Naive thymus-derived CD4-positive, alpha-beta T cell (primary cell): ENCODE results near the gene CYP39A1. TPM values are rescaled to one million over a fixed set of nuclear protein-coding genes. Genes with fewer than 3 reads are reported as not detected.
"Not testable (repeated sequence)": the region's sequence is repeated elsewhere in the genome, so short reads cannot be mapped to it uniquely, and the experiment has no call there.

Experiments
- ATAC-seq: fragments of 150-1000 bp; cut with Tn5 transposase; 2 replicates; pipeline ENCODE4 v1.10.0; 2021; ENCODE audit warnings: mild to moderate bottlenecking, moderate library complexity
- CTCF ChIA-PET: fragments of 350-600 bp; sonication (Branson Sonifier 250); formaldehyde crosslinking; loops from one replicate; lab custom pipeline; 2021; ENCODE audit warnings: antibody characterized with exemption; lab: Charles Lee
- POLR2A ChIA-PET: fragments of 350-600 bp; sonication (Branson Sonifier 250); formaldehyde crosslinking; loops from one replicate; lab custom pipeline; 2021; ENCODE audit warnings: antibody characterized with exemption, inconsistent platforms; lab: Charles Lee
- DNase-seq, 9 donors: peaks; one replicate each; pipeline versions ENCODE4 v3.0.0 to v3.0.0-alpha.2; 2020 to 2022; ENCODE audit warnings: mixed read lengths in 1 of 9
- H3K27ac ChIP-seq: one replicate; pipeline ENCODE4 v1.7.0; 2013; ENCODE audit warnings: mild to moderate bottlenecking, low read depth, low read length, moderate library complexity
- H3K27me3 ChIP-seq, 2 donors: one replicate each; pipeline ENCODE4 v1.7.0; 2013; ENCODE audit warnings: low read length in 2 of 2, mild to moderate bottlenecking in 2 of 2, moderate library complexity in 2 of 2; ENCODE audit not compliant: control insufficient read depth in 2 of 2, insufficient read depth in 2 of 2
- H3K36me3 ChIP-seq, 3 experiments: 1 replicate in 2 of 3; 2 replicates in 1 of 3; pipeline ENCODE4 v1.7.0; 2013; ENCODE audit warnings: low read length in 3 of 3, mild to moderate bottlenecking in 3 of 3, moderate library complexity in 1 of 3; ENCODE audit not compliant: insufficient read depth in 3 of 3, control insufficient read depth in 2 of 3
- H3K4me1 ChIP-seq, 2 donors: one replicate each; pipeline ENCODE4 v1.7.0; 2013; ENCODE audit warnings: low read length in 2 of 2, mild to moderate bottlenecking in 2 of 2, moderate library complexity in 1 of 2; ENCODE audit not compliant: control insufficient read depth in 2 of 2, insufficient read depth in 2 of 2
- H3K4me3 ChIP-seq: 2 replicates; pipeline ENCODE4 v1.7.0; 2013; ENCODE audit warnings: mild to moderate bottlenecking, low read length
- H3K9me3 ChIP-seq, 3 experiments: 1 replicate in 2 of 3; 2 replicates in 1 of 3; pipeline ENCODE4 v1.7.0; 2013; ENCODE audit warnings: low read length in 3 of 3; ENCODE audit not compliant: control insufficient read depth in 2 of 3
- H3K27ac Mint-ChIP-seq, 9 donors: one replicate each; pipeline ENCODE4 v1.8.0; 2020 to 2022; ENCODE audit warnings: mixed read lengths in 9 of 9, mild to moderate bottlenecking in 8 of 9, moderate library complexity in 5 of 9, inconsistent platforms in 2 of 9
- H3K27me3 Mint-ChIP-seq, 5 donors: one replicate each; pipeline ENCODE4 v1.8.0; 2021 to 2022; ENCODE audit warnings: mixed read lengths in 5 of 5, mild to moderate bottlenecking in 1 of 5
- H3K36me3 Mint-ChIP-seq, 5 donors: one replicate each; pipeline ENCODE4 v1.8.0; 2020 to 2022; ENCODE audit warnings: mixed read lengths in 5 of 5, mild to moderate bottlenecking in 3 of 5, inconsistent platforms in 1 of 5
- H3K4me1 Mint-ChIP-seq, 7 donors: one replicate each; pipeline ENCODE4 v1.8.0; 2020 to 2022; ENCODE audit warnings: mixed read lengths in 7 of 7, mild to moderate bottlenecking in 3 of 7, inconsistent platforms in 1 of 7
- H3K4me3 Mint-ChIP-seq, 10 donors: one replicate each; pipeline ENCODE4 v1.8.0; 2020 to 2022; ENCODE audit warnings: mild to moderate bottlenecking in 10 of 10, mixed read lengths in 10 of 10, moderate library complexity in 6 of 10, inconsistent platforms in 2 of 10
- H3K9me3 Mint-ChIP-seq, 11 donors: one replicate each; pipeline ENCODE4 v1.8.0; 2020 to 2022; ENCODE audit warnings: mixed read lengths in 11 of 11, mild to moderate bottlenecking in 4 of 11, inconsistent platforms in 1 of 11, moderate library complexity in 1 of 11
- intact Hi-C, 2 donors: fragments of 100-400 bp; cut with micrococcal nuclease; formaldehyde crosslinking; loops; one replicate each; pipeline ENCODE4 v1.15.1; 2023
- polyA plus RNA-seq, 2 donors: library from polyadenylated mRNA; unstranded; fragments of 300-500 nt; fragmentation: Illumina TruSeq; gene quantifications; one replicate each; pipeline ENCODE4 v1.2.3, GENCODE V29; 2021
- total RNA-seq, 6 experiments: library from RNA in 5 of 6; stranded (reverse) in 5 of 6; gene quantifications; 1 replicate in 5 of 6; 2 replicates in 1 of 6; pipeline ENCODE4 v1.2.3 and lab custom pipeline; 2021 to 2026

CYP39A1 gene
- total and polyA plus RNA-seq, 7 experiments from 2014 or later: not detected

DNA sequence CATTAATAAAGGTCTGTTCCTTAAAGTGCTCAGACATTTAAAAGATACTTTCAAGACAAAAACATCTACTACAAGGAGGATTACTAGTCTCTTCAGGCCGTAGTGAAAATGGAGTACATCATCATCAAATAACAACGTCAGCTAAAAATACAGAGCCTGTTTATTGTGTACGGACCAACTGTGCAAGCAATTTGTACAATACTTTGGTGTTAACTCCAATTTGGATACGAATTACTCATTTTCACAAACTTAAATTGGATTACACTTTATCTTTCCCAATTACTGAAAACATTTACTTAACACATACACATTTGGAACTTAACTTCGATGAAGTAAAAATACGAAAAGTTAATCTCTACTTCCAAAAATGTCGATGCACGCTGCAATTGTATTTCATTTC is 802 bp downstream of the CYP39A1 start:
- no peaks in the 10 kb centered on the region for H3K36me3 ChIP-seq
- H3K27ac Mint-ChIP-seq: no peak overlapping the region
- peaks cover 11 to 17% (median 14%) of the 10 kb centered on the region in 7 donors for H3K4me1 Mint-ChIP-seq
- H3K9me3 Mint-ChIP-seq: peaks cover 0 to 5% (median 0%) of the 10 kb centered on the region in 11 donors
- ChIA-PET POLR2A (no interaction called here), CTCF (no interaction called here)
- no peak for ATAC-seq
- H3K27me3 Mint-ChIP-seq: peaks cover 45 to 64% (median 53%) of the 10 kb centered on the region in 5 donors
- no peak for DNase-seq
- H3K4me3 ChIP-seq: no peak overlapping the region
- intact Hi-C loops: loop anchor here (1.0 to 5.0 kb wide), 3 partner anchors 522 to 655 kb away; partner anchors contain the start of genes ENPP4 (in 1 of the 2) and TNFRSF21 (in 1 of the 2)
- H3K4me3 Mint-ChIP-seq: peak overlapping the region; percentile 84 to 96 (median 89)
- H3K27ac ChIP-seq: no peak overlapping the region
- peaks cover 4 to 9% of the 10 kb centered on the region in 2 donors for H3K4me1 ChIP-seq
- peaks cover 0 to 15% of the 10 kb centered on the region in 2 donors for H3K27me3 ChIP-seq
- no peaks in the 10 kb centered on the region for H3K9me3 ChIP-seq
- no peaks in the 10 kb centered on the region for H3K36me3 Mint-ChIP-seq

DNA sequence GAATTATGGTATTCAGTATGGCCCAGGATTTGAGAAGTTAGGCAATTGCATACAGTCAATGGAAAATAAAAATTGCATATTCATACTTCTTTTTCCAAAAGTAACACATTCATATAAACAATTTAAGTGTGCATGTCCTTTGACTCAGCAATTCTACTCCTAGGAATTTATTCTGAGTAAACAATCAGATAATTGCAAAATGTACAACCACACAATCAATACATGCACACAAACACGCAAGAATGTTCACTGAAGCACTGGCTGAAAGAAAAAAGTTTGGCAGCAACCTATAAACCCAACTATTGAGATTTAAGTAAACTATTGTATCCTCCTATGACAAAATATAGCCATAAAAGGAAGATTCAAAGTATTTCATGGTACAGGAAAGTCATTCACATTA is 1.6 kb downstream of the CYP39A1 start:
- intact Hi-C loops: loop anchor here in 1 of 2 donors (5.0 kb wide), 1 partner anchor 656 kb away; the partner anchor contains the start of gene TNFRSF21
- CTCF ChIA-PET: no interaction called here
- peaks cover 11 to 17% (median 14%) of the 10 kb centered on the region in 7 donors for H3K4me1 Mint-ChIP-seq
- ATAC-seq: no peak
- POLR2A ChIA-PET: no interaction called here
- peaks cover 0 to 5% (median 0%) of the 10 kb centered on the region in 11 donors for H3K9me3 Mint-ChIP-seq
- H3K36me3 ChIP-seq: no peaks in the 10 kb centered on the region
- peaks cover 4 to 9% of the 10 kb centered on the region in 2 donors for H3K4me1 ChIP-seq
- no peak overlapping the region for H3K4me3 ChIP-seq
- peaks cover 0 to 15% of the 10 kb centered on the region in 2 donors for H3K27me3 ChIP-seq
- H3K27me3 Mint-ChIP-seq: peaks cover 45 to 60% (median 53%) of the 10 kb centered on the region in 5 donors
- H3K27ac Mint-ChIP-seq: no peak overlapping the region
- no peaks in the 10 kb centered on the region for H3K36me3 Mint-ChIP-seq
- no peak for DNase-seq
- H3K4me3 Mint-ChIP-seq: no peak overlapping the region
- H3K9me3 ChIP-seq: no peaks in the 10 kb centered on the region
- H3K27ac ChIP-seq: no peak overlapping the region

DNA sequence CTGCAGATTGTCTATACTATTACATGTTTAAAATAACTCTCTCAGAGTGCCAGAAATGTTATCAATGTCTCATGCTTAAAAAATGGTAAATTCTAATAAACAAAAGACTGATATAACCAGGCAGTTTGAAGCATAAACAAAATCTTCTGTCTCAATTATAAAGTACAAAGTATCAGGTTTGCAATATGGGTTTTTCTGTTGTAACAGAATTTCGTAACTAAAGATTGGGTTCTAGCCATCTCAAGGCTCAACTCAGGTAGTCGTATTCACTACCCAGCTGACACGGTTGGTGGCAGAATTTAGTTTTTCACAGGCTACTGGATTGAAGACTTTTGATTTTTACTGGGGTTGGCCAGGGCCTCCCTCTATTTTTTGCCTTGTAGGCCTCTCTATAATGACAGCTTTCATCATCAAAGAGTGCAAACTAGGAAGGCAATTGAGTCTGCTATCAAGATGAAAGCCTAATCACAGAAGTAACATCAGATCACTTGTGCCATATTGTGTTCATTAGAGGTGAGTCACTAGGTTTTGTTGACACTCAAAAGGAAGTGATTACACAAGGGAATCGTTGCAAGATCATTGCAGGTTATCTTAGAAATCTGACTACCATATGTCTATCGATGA is 3.6 kb downstream of the CYP39A1 start:
- no peak overlapping the region for H3K27ac Mint-ChIP-seq
- ChIA-PET POLR2A (no interaction called here), CTCF (no interaction called here)
- peaks cover 11 to 17% (median 14%) of the 10 kb centered on the region in 7 donors for H3K4me1 Mint-ChIP-seq
- Histone ChIP-seq H3K27me3 (peaks cover 0 to 6% of the 10 kb centered on the region in 2 donors), H3K4me3 (no peak overlapping the region), H3K36me3 (no peaks in the 10 kb centered on the region), H3K27ac (no peak overlapping the region), H3K9me3 (no peaks in the 10 kb centered on the region), H3K4me1 (peaks cover 4 to 9% of the 10 kb centered on the region in 2 donors)
- no peak overlapping the region for H3K4me3 Mint-ChIP-seq
- ATAC-seq: no peak
- intact Hi-C loops: no loop called here
- peaks cover 0 to 5% (median 0%) of the 10 kb centered on the region in 11 donors for H3K9me3 Mint-ChIP-seq
- peaks cover 27 to 49% (median 43%) of the 10 kb centered on the region in 5 donors for H3K27me3 Mint-ChIP-seq
- no peaks in the 10 kb centered on the region for H3K36me3 Mint-ChIP-seq
- DNase-seq: no peak

DNA sequence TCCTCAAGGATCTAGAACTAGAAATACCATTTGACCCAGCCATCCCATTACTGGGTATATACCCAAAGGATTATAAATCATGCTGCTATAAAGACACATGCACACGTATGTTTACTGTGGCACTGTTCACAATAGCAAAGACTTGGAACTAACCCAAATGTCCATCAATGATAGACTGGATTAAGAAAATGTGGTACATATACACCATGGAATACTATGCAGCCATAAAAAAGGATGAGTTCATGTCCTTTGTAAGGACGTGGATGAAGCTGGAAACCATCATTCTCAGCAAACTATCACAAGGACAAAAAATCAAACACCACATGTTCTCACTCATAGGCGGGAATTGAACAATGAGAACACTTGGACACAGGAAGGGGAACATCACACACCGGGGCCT is 4.5 kb downstream of the CYP39A1 start:
- not testable (repeated sequence) for H3K4me3 ChIP-seq, H3K9me3 ChIP-seq
- H3K27me3 Mint-ChIP-seq: peaks cover 20 to 44% (median 36%) of the 10 kb centered on the region in 5 donors

DNA sequence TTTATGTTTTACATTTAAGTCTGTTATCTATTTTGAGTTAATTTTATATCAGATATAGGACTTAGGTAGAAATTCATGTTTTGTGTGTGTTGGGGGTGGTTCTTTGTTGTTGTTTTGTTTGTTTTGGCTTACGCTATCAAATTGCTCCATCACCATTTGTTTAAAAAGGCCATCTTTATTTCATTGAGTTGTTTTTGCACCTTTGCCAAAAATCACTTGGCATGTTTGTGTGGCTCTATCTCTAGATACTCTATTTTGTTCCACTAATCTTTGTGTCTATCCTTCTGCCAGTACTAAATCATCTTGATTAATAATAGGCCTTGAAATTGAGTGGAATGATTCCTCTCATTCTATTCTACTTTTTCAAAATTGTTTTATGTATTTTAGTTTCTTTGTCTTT is 7.4 kb downstream of the CYP39A1 start:
- no peaks in the 10 kb centered on the region for H3K4me1 Mint-ChIP-seq
- H3K4me3 Mint-ChIP-seq: no peak overlapping the region
- H3K27ac Mint-ChIP-seq: no peak overlapping the region
- H3K9me3 ChIP-seq: no peaks in the 10 kb centered on the region
- DNase-seq: no peak
- peaks cover 10 to 31% (median 15%) of the 10 kb centered on the region in 5 donors for H3K27me3 Mint-ChIP-seq
- intact Hi-C loops: no loop called here
- POLR2A ChIA-PET: no interaction called here
- H3K4me1 ChIP-seq: no peaks in the 10 kb centered on the region
- no peak overlapping the region for H3K4me3 ChIP-seq
- CTCF ChIA-PET: no interaction called here
- no peaks in the 10 kb centered on the region for H3K36me3 ChIP-seq
- ATAC-seq: no peak
- no peak overlapping the region for H3K27ac ChIP-seq
- H3K9me3 Mint-ChIP-seq: peaks cover 0 to 5% (median 0%) of the 10 kb centered on the region in 11 donors
- no peaks in the 10 kb centered on the region for H3K36me3 Mint-ChIP-seq
- no peaks in the 10 kb centered on the region for H3K27me3 ChIP-seq

More for the DNA sequence above, 4.5 kb downstream of the CYP39A1 start:
- H3K27ac Mint-ChIP-seq, ATAC-seq, POLR2A ChIA-PET, CTCF ChIA-PET, H3K36me3 ChIP-seq, intact Hi-C loops, H3K36me3 Mint-ChIP-seq, H3K27ac ChIP-seq, H3K4me1 ChIP-seq, H3K9me3 Mint-ChIP-seq, H3K4me3 Mint-ChIP-seq, H3K27me3 ChIP-seq, DNase-seq: not testable (repeated sequence)
- H3K4me1 Mint-ChIP-seq: peaks cover 6 to 11% (median 9%) of the 10 kb centered on the region in 7 donors

DNA sequence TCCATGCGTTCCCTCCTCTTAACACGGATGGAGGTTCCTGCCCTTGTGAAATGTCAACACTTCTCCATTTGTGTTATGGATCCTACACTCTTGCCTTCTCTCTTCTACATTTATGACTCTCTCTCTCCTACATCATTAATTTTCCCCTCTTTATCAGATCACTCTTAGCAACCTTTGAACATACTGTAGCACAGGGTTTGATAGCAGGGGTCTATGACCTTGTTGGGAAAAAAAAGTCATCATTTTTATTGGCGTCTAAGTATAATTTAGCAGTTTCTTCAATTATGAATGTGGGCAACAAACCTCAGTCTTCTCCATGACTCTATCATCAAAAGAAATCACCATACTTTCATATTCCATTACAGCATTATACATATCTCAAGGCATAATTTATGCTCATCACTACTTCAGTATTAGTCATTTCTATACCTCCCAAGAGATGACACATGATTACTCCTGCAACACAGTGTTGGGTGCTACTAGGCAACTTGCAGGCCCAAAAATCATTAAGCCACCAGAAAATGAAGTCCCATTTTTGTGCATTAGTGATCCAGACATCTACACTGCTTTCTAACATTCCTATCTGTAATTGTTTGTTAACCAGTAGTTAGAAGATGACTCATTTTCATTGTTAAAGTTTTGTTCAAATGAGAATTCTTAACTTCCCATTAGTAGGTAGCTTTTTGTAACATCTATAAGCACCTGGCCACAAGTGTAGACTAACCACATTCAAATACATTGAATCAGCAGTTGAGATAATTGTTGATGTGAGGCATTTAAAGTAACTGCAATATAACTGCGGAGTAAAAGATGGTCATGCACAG is 9.5 kb downstream of the CYP39A1 start:
- Mint-ChIP-seq H3K4me3 (no peak overlapping the region), H3K27ac (no peak overlapping the region), H3K9me3 (peaks cover 0 to 5% (median 0%) of the 10 kb centered on the region in 11 donors), H3K36me3 (no peaks in the 10 kb centered on the region), H3K4me1 (no peaks in the 10 kb centered on the region), H3K27me3 (peaks cover 10 to 22% (median 14%) of the 10 kb centered on the region in 5 donors)
- ChIA-PET CTCF (no interaction called here), POLR2A (no interaction called here)
- DNase-seq (no peak), ATAC-seq (no peak)
- Histone ChIP-seq H3K27ac (no peak overlapping the region), H3K27me3 (no peaks in the 10 kb centered on the region), H3K36me3 (no peaks in the 10 kb centered on the region), H3K4me3 (no peak overlapping the region), H3K4me1 (no peaks in the 10 kb centered on the region), H3K9me3 (no peaks in the 10 kb centered on the region)
- intact Hi-C loops: no loop called here
